Fibroblast of the aortic adventitia (primary cell): ENCODE measurements around the gene PPFIA4. TPM values are rescaled to one million over a fixed set of nuclear protein-coding genes. Genes with fewer than 3 reads are reported as not detected.

Experiments
- DNase-seq: peaks from one replicate; pipeline ENCODE4 v3.0.0-alpha.2; 2010; ENCODE audit warnings: low read depth
- H3K4me3 ChIP-seq: 2 replicates; pipeline ENCODE4 v1.5.1; 2011; ENCODE audit warnings: low read depth, mild to moderate bottlenecking, control low read depth, low read length, moderate library complexity
- CTCF ChIP-seq: IDR thresholded peaks from 2 replicates; pipeline ENCODE4 v1.5.1; 2011; ENCODE audit warnings: mild to moderate bottlenecking, low read length, control low read depth, inconsistent platforms; ENCODE audit not compliant: insufficient read depth
- total RNA-seq: library from RNA; depleted of rRNA; stranded (reverse); fragments of >200 nt; gene quantifications from 2 replicates; pipeline ENCODE4 v1.2.3, GENCODE V29; 2012; ENCODE audit warnings: low replicate concordance

Gene PPFIA4
- total RNA-seq, 1 donor: 1.3 TPM

- no peak for DNase-seq
- no peak for TF ChIP-seq CTCF
- H3K4me3 ChIP-seq: no peak overlapping the region
These were observed 38.2 kb upstream of the PPFIA4 start for GRCh38 chr1:202987922-202988583.

- TF ChIP-seq CTCF: no peak
- DNase-seq: no peak
- no peak overlapping the region for H3K4me3 ChIP-seq
These were observed 36.4 kb upstream of the PPFIA4 start for GRCh38 chr1:202989879-202990278.

GRCh38 chr1:202991112-202991511 is 35.2 kb upstream of the PPFIA4 start:
- no peak for DNase-seq
- no peak for TF ChIP-seq CTCF
- H3K4me3 ChIP-seq: no peak overlapping the region

- no peak for TF ChIP-seq CTCF
- no peak for DNase-seq
- H3K4me3 ChIP-seq: no peak overlapping the region
These were observed 31.5 kb upstream of the PPFIA4 start for GRCh38 chr1:202994756-202995155.

- peak; percentile 73 for DNase-seq
- peak; percentile 77 for TF ChIP-seq CTCF
- no peak overlapping the region for H3K4me3 ChIP-seq
These were observed 27.2 kb upstream of the PPFIA4 start for GRCh38 chr1:202998836-202999750.

- DNase-seq: no peak
- TF ChIP-seq CTCF: no peak
- no peak overlapping the region for H3K4me3 ChIP-seq
These were observed 25.9 kb upstream of the PPFIA4 start for GRCh38 chr1:203000217-203000944.
